Measurements from ENCODE around the gene TMEM212. TPM values are rescaled to one million over a fixed set of nuclear protein-coding genes. Genes with fewer than 3 reads are reported as not detected.
"Not testable (repeated sequence)": the region's sequence is repeated elsewhere in the genome, so short reads cannot be mapped to it uniquely, and the experiment has no call there.

Gene TMEM212
- total RNA-seq, 4 donors from 2014 or later: not detected

DNA sequence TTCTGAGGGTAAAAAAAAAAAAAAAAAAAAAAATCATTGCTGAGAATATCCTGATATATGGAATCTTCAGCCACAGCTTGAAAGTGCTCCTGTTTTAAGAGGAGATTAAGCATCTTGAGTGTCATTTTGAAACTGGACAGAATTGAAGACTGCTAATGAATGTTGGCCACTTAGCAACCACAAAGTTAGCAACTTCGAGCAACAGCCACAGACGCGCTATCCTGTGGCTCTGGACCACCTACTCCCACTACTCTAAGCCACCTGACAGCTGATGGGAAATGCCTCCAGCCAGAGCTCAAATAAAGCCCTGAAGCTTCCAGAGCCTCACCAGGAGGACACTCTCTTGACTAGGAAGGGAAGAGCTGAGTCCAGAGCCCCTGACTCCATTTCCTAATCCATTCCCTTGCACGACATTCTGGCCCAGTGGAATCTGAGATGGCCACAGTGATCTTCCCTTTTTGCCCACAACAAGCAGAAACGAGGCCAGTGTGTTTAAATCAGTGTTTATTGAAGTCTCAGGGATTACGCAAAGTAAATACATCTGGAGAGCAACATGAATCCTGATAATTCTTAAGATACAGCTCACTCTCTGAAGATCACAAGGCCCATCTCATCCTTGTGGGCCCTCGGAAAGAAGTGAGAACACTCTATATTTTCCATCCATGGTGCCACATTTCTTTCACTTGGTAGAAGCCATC, 58.6 kb downstream of the TMEM212 start:
- Histone ChIP-seq H3K4me1 (no peaks in the 10 kb centered on the region), H3K27me3 (no peaks in the 10 kb centered on the region), H3K27ac (no peak overlapping the region), H3K36me3 (no peaks in the 10 kb centered on the region), H3K9me3 (peaks cover 0 to under 1% (median 0%) of the 10 kb centered on the region in 3 donors), H3K4me3 (no peak overlapping the region)
- TF ChIP-seq CTCF (IDR thresholded peaks at IDR 0.05) (no peak), POLR2A (IDR thresholded peaks at IDR 0.05) (no peak), POLR2AphosphoS5 (IDR thresholded peaks at IDR 0.05) (no peak), EP300 (IDR thresholded peaks at IDR 0.05) (no peak)
- ATAC-seq: no peak
- 93 to 100% methylated on average over 3 to 5 of the region's 7 CpGs for WGBS, 2 donors (ENCODE audit: low coverage in 1 of 2)

- Histone ChIP-seq H3K27me3 (no peaks in the 10 kb centered on the region), H3K9me3 (peaks cover 0 to 11% (median 0%) of the 10 kb centered on the region in 3 donors), H3K27ac (no peak overlapping the region), H3K4me1 (no peaks in the 10 kb centered on the region), H3K4me3 (no peak overlapping the region), H3K36me3 (no peaks in the 10 kb centered on the region)
- 67 to 71% methylated on average over 3 of the region's 3 CpGs for WGBS, 2 donors (ENCODE audit: low coverage in 1 of 2)
- TF ChIP-seq CTCF (IDR thresholded peaks at IDR 0.05) (no peak), POLR2A (IDR thresholded peaks at IDR 0.05) (no peak), EP300 (IDR thresholded peaks at IDR 0.05) (no peak), POLR2AphosphoS5 (IDR thresholded peaks at IDR 0.05) (no peak)
- no peak for ATAC-seq
Observed at GRCh38 chr3:171904829-171905228, 61.7 kb downstream of the TMEM212 start.

GRCh38 chr3:171906503-171906902, 63.4 kb downstream of the TMEM212 start:
- H3K4me3 ChIP-seq, H3K4me1 ChIP-seq, H3K36me3 ChIP-seq, H3K27ac ChIP-seq, ATAC-seq, H3K27me3 ChIP-seq: not testable (repeated sequence)
- 90 to 100% methylated on average over 2 of the region's 6 CpGs for WGBS, 2 donors (ENCODE audit: low coverage in 1 of 2)
- H3K9me3 ChIP-seq: peaks cover 0 to 11% (median 0%) of the 10 kb centered on the region in 3 donors

GRCh38 chr3:171906951-171907676, 64.0 kb downstream of the TMEM212 start:
- no peaks in the 10 kb centered on the region for H3K27me3 ChIP-seq
- 92% methylated on average over 6 of the region's 33 CpGs; no CpG with 5 or more reads in 1 of the 2 donors for WGBS, 2 donors (ENCODE audit: low coverage in 1 of 2)
- peaks cover 0 to 11% (median 0%) of the 10 kb centered on the region in 3 donors for H3K9me3 ChIP-seq
- H3K27ac ChIP-seq: no peak overlapping the region
- no peak for TF ChIP-seq CTCF (IDR thresholded peaks at IDR 0.05)
- TF ChIP-seq POLR2A (IDR thresholded peaks at IDR 0.05): no peak
- no peak for TF ChIP-seq POLR2AphosphoS5 (IDR thresholded peaks at IDR 0.05)
- TF ChIP-seq EP300 (IDR thresholded peaks at IDR 0.05): no peak
- no peaks in the 10 kb centered on the region for H3K4me1 ChIP-seq
- H3K4me3 ChIP-seq: no peak overlapping the region
- no peaks in the 10 kb centered on the region for H3K36me3 ChIP-seq
- ATAC-seq: no peak

GRCh38 chr3:171907761-171908160, 64.6 kb downstream of the TMEM212 start:
- no peak overlapping the region for H3K4me3 ChIP-seq
- H3K9me3 ChIP-seq: peaks cover 0 to 11% (median 0%) of the 10 kb centered on the region in 3 donors
- H3K4me1 ChIP-seq: no peaks in the 10 kb centered on the region
- TF ChIP-seq POLR2AphosphoS5 (IDR thresholded peaks at IDR 0.05) (no peak), EP300 (IDR thresholded peaks at IDR 0.05) (no peak), POLR2A (IDR thresholded peaks at IDR 0.05) (no peak), CTCF (IDR thresholded peaks at IDR 0.05) (no peak)
- no peak overlapping the region for H3K27ac ChIP-seq
- no peak for ATAC-seq
- 67 to 82% methylated on average over 1 to 2 of the region's 2 CpGs for WGBS, 2 donors (ENCODE audit: low coverage in 1 of 2)
- no peaks in the 10 kb centered on the region for H3K36me3 ChIP-seq
- H3K27me3 ChIP-seq: no peaks in the 10 kb centered on the region
